ENCODE results near the gene PDE1C.

Gene PDE1C

GRCh38 chr7:31892099-31892829 is 177.9 kb downstream of the PDE1C start:
- DNase-seq (no peak), ATAC-seq (no peak)

GRCh38 chr7:31890766-31891165 is 179.4 kb downstream of the PDE1C start:
- no peak for ATAC-seq
- no peak for DNase-seq

- no peak for ATAC-seq
These were observed 180.0 kb downstream of the PDE1C start for GRCh38 chr7:31890198-31890597.

GRCh38 chr7:31887006-31887405 is 183.2 kb downstream of the PDE1C start:
- DNase-seq (no peak), ATAC-seq (no peak)

More at GRCh38 chr7:31890198-31890597, 180.0 kb downstream of the PDE1C start:
- DNase-seq, result no peak

GRCh38 chr7:31885171-31885570 is 185.0 kb downstream of the PDE1C start:
- DNase-seq, result no peak

GRCh38 chr7:31883761-31884164 is 186.4 kb downstream of the PDE1C start:
- ATAC-seq (no peak), DNase-seq (no peak)

More at GRCh38 chr7:31885171-31885570, 185.0 kb downstream of the PDE1C start:
- no peak for ATAC-seq

- no peak for DNase-seq
- ATAC-seq, result no peak
These were observed 188.0 kb downstream of the PDE1C start for GRCh38 chr7:31882187-31882586.

GRCh38 chr7:31878875-31879274 is 191.3 kb downstream of the PDE1C start:
- ATAC-seq, result no peak

GRCh38 chr7:31875424-31875823 is 194.8 kb downstream of the PDE1C start:
- ATAC-seq (no peak), DNase-seq (no peak)

More at GRCh38 chr7:31878875-31879274, 191.3 kb downstream of the PDE1C start:
- DNase-seq, result no peak

GRCh38 chr7:31874631-31875386 is 195.4 kb downstream of the PDE1C start:
- no peak for DNase-seq
- ATAC-seq, result no peak

GRCh38 chr7:31873816-31874597 is 196.2 kb downstream of the PDE1C start:
- ATAC-seq (no peak), DNase-seq (no peak)

- no peak for ATAC-seq
- DNase-seq, result no peak
These were observed 197.4 kb downstream of the PDE1C start for GRCh38 chr7:31872545-31873370.

GRCh38 chr7:31864646-31865045 is 205.6 kb downstream of the PDE1C start:
- no peak for DNase-seq
- ATAC-seq, result no peak

GRCh38 chr7:31860925-31861324 is 209.3 kb downstream of the PDE1C start:
- ATAC-seq, result no peak
- DNase-seq, result no peak

- ATAC-seq (no peak), DNase-seq (no peak)
These were observed 212.2 kb downstream of the PDE1C start for GRCh38 chr7:31858055-31858454.

- no peak for DNase-seq
- no peak for ATAC-seq
These were observed 213.0 kb downstream of the PDE1C start for GRCh38 chr7:31857172-31857571.

GRCh38 chr7:31856337-31856736 is 213.9 kb downstream of the PDE1C start:
- no peak for DNase-seq
- ATAC-seq, result no peak

- ATAC-seq (no peak), DNase-seq (no peak)
These were observed 214.7 kb downstream of the PDE1C start for GRCh38 chr7:31855530-31855929.

GRCh38 chr7:31853380-31853779 is 216.8 kb downstream of the PDE1C start:
- ATAC-seq (no peak), DNase-seq (no peak)

- DNase-seq, result no peak
- no peak for ATAC-seq
These were observed 217.7 kb downstream of the PDE1C start for GRCh38 chr7:31852462-31852861.

- ATAC-seq (no peak), DNase-seq (no peak)
These were observed 219.1 kb downstream of the PDE1C start for GRCh38 chr7:31851119-31851518.

GRCh38 chr7:31850601-31851000 is 219.6 kb downstream of the PDE1C start:
- no peak for DNase-seq
- no peak for ATAC-seq
